GM21367 (cell line): ENCODE results near the gene ENOPH1.

Experiments used
- ATAC-seq: cut with Tn5 transposase; IDR thresholded peaks from one replicate; pipeline ENCODE4 v1.9.1; 2021; ENCODE audit not compliant: unreplicated experiment

Gene ENOPH1

GRCh38 chr4:82425478-82425877 lies 4.9 kb upstream of the ENOPH1 start:
- ATAC-seq, result no peak

GRCh38 chr4:82428526-82428968 lies 1.8 kb upstream of the ENOPH1 start:
- ATAC-seq, result no peak

- peak; percentile 52 for ATAC-seq
Measured at GRCh38 chr4:82428969-82429727, 1.2 kb upstream of the ENOPH1 start.

- peak; percentile 8 for ATAC-seq
Measured at GRCh38 chr4:82429728-82430192, 630 bp upstream of the ENOPH1 start.

GRCh38 chr4:82430964-82431745 lies 765 bp downstream of the ENOPH1 start:
- ATAC-seq, result no peak

- ATAC-seq, result no peak
Measured at GRCh38 chr4:82431831-82432230, 1.4 kb downstream of the ENOPH1 start.

GRCh38 chr4:82432596-82432995 lies 2.2 kb downstream of the ENOPH1 start:
- ATAC-seq, result no peak

- no peak for ATAC-seq
Measured at GRCh38 chr4:82433791-82434190, 3.4 kb downstream of the ENOPH1 start.

- ATAC-seq, result no peak
Measured at GRCh38 chr4:82434949-82435348, 4.6 kb downstream of the ENOPH1 start.

- ATAC-seq, result no peak
Measured at GRCh38 chr4:82436130-82436529, 5.7 kb downstream of the ENOPH1 start.

GRCh38 chr4:82436780-82437179 lies 6.4 kb downstream of the ENOPH1 start:
- no peak for ATAC-seq

- ATAC-seq, result no peak
Measured at GRCh38 chr4:82437285-82438005, 7.1 kb downstream of the ENOPH1 start.

- ATAC-seq, result no peak
Measured at GRCh38 chr4:82439088-82439487, 8.7 kb downstream of the ENOPH1 start.

GRCh38 chr4:82447886-82448285 lies 17.5 kb downstream of the ENOPH1 start:
- ATAC-seq, result no peak

GRCh38 chr4:82450966-82451755 lies 20.8 kb downstream of the ENOPH1 start:
- ATAC-seq, result no peak

GRCh38 chr4:82452026-82452425 lies 21.6 kb downstream of the ENOPH1 start:
- no peak for ATAC-seq

- ATAC-seq, result no peak
Measured at GRCh38 chr4:82457266-82457665, 26.9 kb downstream of the ENOPH1 start.

- ATAC-seq, result no peak
Measured at GRCh38 chr4:82458729-82459128, 28.3 kb downstream of the ENOPH1 start.

GRCh38 chr4:82461710-82462109 lies 31.3 kb downstream of the ENOPH1 start:
- no peak for ATAC-seq

- ATAC-seq, result peak; percentile 44
Measured at GRCh38 chr4:82462415-82462831, 32.0 kb downstream of the ENOPH1 start.

GRCh38 chr4:82463221-82463620 lies 32.8 kb downstream of the ENOPH1 start:
- ATAC-seq, result no peak
